GM19193 (cell line): ENCODE measurements around the gene ZNF611.

Experiments
- POLR2A ChIP-seq: IDR thresholded peaks from 4 replicates; pipeline ENCODE4 v1.6.1; 2011; ENCODE audit not compliant: insufficient read depth, insufficient read length; ENCODE audit errors: extremely low read depth

Gene ZNF611

GRCh38 chr19:52666506-52666905 is 68.3 kb downstream of the ZNF611 start:
- no peak for TF ChIP-seq POLR2A

GRCh38 chr19:52665529-52665928 is 69.3 kb downstream of the ZNF611 start:
- TF ChIP-seq POLR2A = no peak

GRCh38 chr19:52665027-52665426 is 69.8 kb downstream of the ZNF611 start:
- no peak for TF ChIP-seq POLR2A

GRCh38 chr19:52664461-52664860 is 70.4 kb downstream of the ZNF611 start:
- no peak for TF ChIP-seq POLR2A

GRCh38 chr19:52662631-52663030 is 72.2 kb downstream of the ZNF611 start:
- TF ChIP-seq POLR2A = no peak

- TF ChIP-seq POLR2A = no peak
These were observed 73.9 kb downstream of the ZNF611 start for GRCh38 chr19:52660981-52661380.

GRCh38 chr19:52659013-52659412 is 75.8 kb downstream of the ZNF611 start:
- no peak for TF ChIP-seq POLR2A

GRCh38 chr19:52658595-52658994 is 76.2 kb downstream of the ZNF611 start:
- no peak for TF ChIP-seq POLR2A

GRCh38 chr19:52653161-52653560 is 81.7 kb downstream of the ZNF611 start:
- TF ChIP-seq POLR2A = no peak
